Endothelial cell of umbilical vein (primary cell): ENCODE data around the gene ARHGEF28.

Experiments used
- CTCF ChIP-seq, 2 donors: IDR thresholded peaks; 1 replicate in 1 of 2; 2 replicates in 1 of 2; pipeline ENCODE4 v1.5.1; 2011; ENCODE audit warnings: low read length in 2 of 2, mild to moderate bottlenecking in 2 of 2, moderate library complexity in 2 of 2, control low read depth in 1 of 2, inconsistent platforms in 1 of 2, low read depth in 1 of 2; ENCODE audit not compliant: insufficient read depth in 1 of 2; ENCODE audit errors: extremely low read depth in 1 of 2
- EZH2 ChIP-seq: IDR thresholded peaks from 2 replicates; pipeline ENCODE4 v1.6.1; 2012; ENCODE audit warnings: borderline replicate concordance, low read depth, mild to moderate bottlenecking, moderate library complexity, low read length, inconsistent platforms; ENCODE audit not compliant: severe bottlenecking
- GATA2 ChIP-seq: IDR thresholded peaks from 2 replicates; pipeline ENCODE4 v1.7.0; 2011; ENCODE audit warnings: low read depth, mild to moderate bottlenecking, moderate library complexity, mixed read lengths, low read length; ENCODE audit not compliant: insufficient read length, insufficient read depth
- JUN ChIP-seq: IDR thresholded peaks from 2 replicates; pipeline ENCODE4 v1.6.1; 2011; ENCODE audit warnings: borderline replicate concordance, low read depth; ENCODE audit not compliant: insufficient read length, insufficient read depth
- MYC ChIP-seq: IDR thresholded peaks from one replicate; pipeline ENCODE4 v1.6.1; 2011; ENCODE audit warnings: mild to moderate bottlenecking, low read depth, low read length
- POLR2A ChIP-seq: IDR thresholded peaks from 2 replicates; pipeline ENCODE4 v1.6.1; 2012; ENCODE audit warnings: low read depth, mild to moderate bottlenecking, control low read depth, low read length

- TF ChIP-seq CTCF (IDR thresholded peaks at IDR 0.05; ENCODE audit: extremely low read depth in 1 of 2, insufficient read depth in 1 of 2, low read depth in 1 of 2, low read length in 2 of 2) (no peak), MYC (no peak), JUN (peak; percentile 100), GATA2 (peak; percentile 77), EZH2 (no peak), POLR2A (peak; percentile 75)
Measured at GRCh38 chr5:73638344-73639095, 12.5 kb downstream of the ARHGEF28 start.
